Mesothelial cell of epicardium (in vitro differentiated cells): ENCODE data around the gene AFM. TPM values are rescaled to one million over a fixed set of nuclear protein-coding genes. Genes with fewer than 3 reads are reported as not detected.

ENCODE experiments used
- DNase-seq, 2 experiments: peaks; one replicate each; pipeline ENCODE4 v3.0.0; 2021; ENCODE audit warnings: low spot score in 2 of 2; ENCODE audit not compliant: unreplicated experiment in 2 of 2
- H3K27ac Mint-ChIP-seq: 2 replicates; pipeline ENCODE4 v1.8.0; 2021; ENCODE audit warnings: mixed read lengths
- H3K27me3 Mint-ChIP-seq: 2 replicates; pipeline ENCODE4 v1.8.0; 2021; ENCODE audit warnings: low read depth, mixed read lengths
- H3K36me3 Mint-ChIP-seq: 2 replicates; pipeline ENCODE4 v1.8.0; 2021; ENCODE audit warnings: mixed read lengths
- H3K4me1 Mint-ChIP-seq: 2 replicates; pipeline ENCODE4 v1.8.0; 2021; ENCODE audit warnings: mixed read lengths
- H3K4me3 Mint-ChIP-seq: 2 replicates; pipeline ENCODE4 v1.8.0; 2021; ENCODE audit warnings: mild to moderate bottlenecking, moderate library complexity, mixed read lengths
- H3K9me3 Mint-ChIP-seq: 2 replicates; pipeline ENCODE4 v1.8.0; 2021; ENCODE audit warnings: mixed read lengths
- CTCF ChIP-seq: fragments of 200-600 bp; sonication (generic); IDR thresholded peaks from one replicate; pipeline ENCODE4 v1.5.0; 2021; ENCODE audit warnings: antibody characterized with exemption; ENCODE audit not compliant: unreplicated experiment
- total RNA-seq: library from RNA; stranded (reverse); gene quantifications from 3 replicates; pipeline ENCODE4 v1.2.1, GENCODE V29; 2021

The AFM gene
- total RNA-seq, 1 donor from 2014 or later, result not detected

- no peak overlapping the region for H3K27ac Mint-ChIP-seq
- no peak overlapping the region for H3K4me3 Mint-ChIP-seq
- no peak for TF ChIP-seq CTCF
- H3K27me3 Mint-ChIP-seq, result no peaks in the 10 kb centered on the region
- H3K9me3 Mint-ChIP-seq, result peaks cover 4% of the 10 kb centered on the region
- DNase-seq, result no peak
- peaks cover 32% of the 10 kb centered on the region for H3K4me1 Mint-ChIP-seq
- no peaks in the 10 kb centered on the region for H3K36me3 Mint-ChIP-seq
Measured at GRCh38 chr4:73528171-73528570, 46.6 kb downstream of the AFM start.

- DNase-seq, result no peak
- TF ChIP-seq CTCF, result no peak
- no peaks in the 10 kb centered on the region for H3K36me3 Mint-ChIP-seq
- H3K27me3 Mint-ChIP-seq, result no peaks in the 10 kb centered on the region
- H3K27ac Mint-ChIP-seq, result no peak overlapping the region
- peaks cover 4% of the 10 kb centered on the region for H3K9me3 Mint-ChIP-seq
- no peak overlapping the region for H3K4me3 Mint-ChIP-seq
- peaks cover 14% of the 10 kb centered on the region for H3K4me1 Mint-ChIP-seq
Measured at GRCh38 chr4:73533515-73534422, 52.2 kb downstream of the AFM start.

- H3K27me3 Mint-ChIP-seq, result no peaks in the 10 kb centered on the region
- no peak overlapping the region for H3K27ac Mint-ChIP-seq
- H3K4me1 Mint-ChIP-seq, result peaks cover 21% of the 10 kb centered on the region
- H3K9me3 Mint-ChIP-seq, result no peaks in the 10 kb centered on the region
- DNase-seq, result no peak
- H3K4me3 Mint-ChIP-seq, result no peak overlapping the region
- TF ChIP-seq CTCF, result no peak
- no peaks in the 10 kb centered on the region for H3K36me3 Mint-ChIP-seq
Measured at GRCh38 chr4:73538162-73538561, 56.6 kb downstream of the AFM start.

DNA sequence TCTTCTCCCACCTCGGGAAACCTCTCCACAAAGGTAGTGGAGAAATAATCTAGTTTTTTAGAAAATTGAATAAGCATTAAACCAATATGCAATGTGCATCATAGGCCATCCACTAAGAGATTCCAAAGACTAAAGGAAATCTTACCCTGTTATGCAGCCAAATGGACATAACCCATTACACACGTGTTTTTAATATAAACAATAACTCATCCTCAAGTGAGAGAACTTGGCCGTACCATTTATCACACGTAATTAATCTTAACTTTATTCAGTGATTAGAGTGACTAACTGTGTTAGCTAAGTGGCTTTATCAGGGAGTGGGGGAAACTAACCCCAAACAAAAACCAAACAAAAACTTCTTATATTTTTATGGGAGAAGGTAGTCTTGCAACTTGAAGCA, 57.8 kb downstream of the AFM start:
- Mint-ChIP-seq H3K27ac (peak overlapping the region; percentile 43), H3K4me1 (peaks cover 21% of the 10 kb centered on the region), H3K27me3 (no peaks in the 10 kb centered on the region), H3K4me3 (no peak overlapping the region), H3K36me3 (no peaks in the 10 kb centered on the region), H3K9me3 (no peaks in the 10 kb centered on the region)
- TF ChIP-seq CTCF, result no peak
- DNase-seq, result no peak

DNA sequence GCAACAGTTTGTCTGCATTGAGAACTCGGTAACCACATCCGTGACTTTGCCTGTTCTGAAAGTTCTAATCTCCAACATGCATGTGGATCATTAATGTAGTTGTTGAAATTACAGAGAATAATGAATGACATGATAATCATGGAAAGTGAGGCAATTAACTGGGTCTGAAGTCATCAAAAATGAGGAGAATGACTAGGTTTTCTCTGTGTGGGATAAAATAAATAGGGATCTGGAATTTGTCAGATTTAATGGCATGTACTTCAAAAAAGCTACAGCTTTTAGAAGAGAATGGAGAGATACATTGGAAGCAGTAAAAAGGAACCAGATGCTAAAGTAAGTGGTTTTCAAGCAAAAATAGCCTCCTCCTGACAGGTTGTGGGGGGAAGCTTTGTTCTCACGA, 59.3 kb downstream of the AFM start:
- Mint-ChIP-seq H3K9me3 (peaks cover 6% of the 10 kb centered on the region), H3K27ac (peak overlapping the region; percentile 17)

More for the DNA sequence above, 59.3 kb downstream of the AFM start:
- no peak overlapping the region for H3K4me3 Mint-ChIP-seq
- DNase-seq, result no peak
- no peak for TF ChIP-seq CTCF
- H3K4me1 Mint-ChIP-seq, result peaks cover 18% of the 10 kb centered on the region
- H3K27me3 Mint-ChIP-seq, result no peaks in the 10 kb centered on the region
- no peaks in the 10 kb centered on the region for H3K36me3 Mint-ChIP-seq
